Measurements from ENCODE around the gene KRTAP9-2. TPM values are rescaled to one million over a fixed set of nuclear protein-coding genes. Genes with fewer than 3 reads are reported as not detected.
"Not testable (repeated sequence)": the region's sequence is repeated elsewhere in the genome, so short reads cannot be mapped to it uniquely, and the experiment has no call there.

Gene KRTAP9-2
- total RNA-seq, 1 donor from 2014 or later = not detected

GRCh38 chr17:41263212-41263611 lies 36.8 kb downstream of the KRTAP9-2 start:
- H3K27me3 Mint-ChIP-seq = peaks cover 38% of the 10 kb centered on the region
- H3K27ac Mint-ChIP-seq = no peak overlapping the region
- ATAC-seq (ENCODE audit: low read depth) (no peak), DNase-seq (no peak)
- intact Hi-C loops (cut with micrococcal nuclease) = no loop called here
- H3K4me3 Mint-ChIP-seq = no peak overlapping the region
- CTCF ChIA-PET = no interaction called here
- no peak for TF ChIP-seq CTCF (IDR thresholded peaks at IDR 0.05)
- no peaks in the 10 kb centered on the region for H3K9me3 Mint-ChIP-seq
- H3K36me3 Mint-ChIP-seq (ENCODE audit: low read depth) = no peaks in the 10 kb centered on the region
- no peaks in the 10 kb centered on the region for H3K4me1 Mint-ChIP-seq
- POLR2A ChIA-PET = no interaction called here

- intact Hi-C loops (cut with micrococcal nuclease) = loop anchor here (1.0 kb wide), 1 partner anchor 12 kb away; no protein-coding TSS in a partner anchor
- no peak for ATAC-seq (ENCODE audit: low read depth)
Measured at GRCh38 chr17:41264599-41264998, 38.2 kb downstream of the KRTAP9-2 start.

GRCh38 chr17:41265078-41265477 lies 38.6 kb downstream of the KRTAP9-2 start, which contains the start of gene KRTAP9-6:
Gene KRTAP9-6, plus strand, starts transcription at chr17:41265378. Its CDS starts 0 bp downstream, at chr17:41265378.
- H3K36me3 Mint-ChIP-seq (ENCODE audit: low read depth) = no peaks in the 10 kb centered on the region
- ChIA-PET POLR2A (no interaction called here), CTCF (no interaction called here)
- H3K27ac Mint-ChIP-seq = no peak within 1 kb of the TSS
- H3K9me3 Mint-ChIP-seq = no peaks in the 10 kb centered on the region
- H3K27me3 Mint-ChIP-seq = peaks cover 24% of the 10 kb centered on the region
- ATAC-seq (ENCODE audit: low read depth) (no peak), DNase-seq (no peak)
- no peak within 1 kb of the TSS for H3K4me3 Mint-ChIP-seq
- intact Hi-C loops (cut with micrococcal nuclease) = no loop called here
- TF ChIP-seq CTCF (IDR thresholded peaks at IDR 0.05) = no peak
- H3K4me1 Mint-ChIP-seq = no peaks in the 10 kb centered on the region

More at GRCh38 chr17:41264599-41264998, 38.2 kb downstream of the KRTAP9-2 start:
- H3K4me3 Mint-ChIP-seq = no peak overlapping the region
- TF ChIP-seq CTCF (IDR thresholded peaks at IDR 0.05) = no peak
- ChIA-PET POLR2A (no interaction called here), CTCF (no interaction called here)
- no peaks in the 10 kb centered on the region for H3K4me1 Mint-ChIP-seq
- peaks cover 28% of the 10 kb centered on the region for H3K27me3 Mint-ChIP-seq
- no peak overlapping the region for H3K27ac Mint-ChIP-seq
- H3K9me3 Mint-ChIP-seq = no peaks in the 10 kb centered on the region
- DNase-seq = no peak
- no peaks in the 10 kb centered on the region for H3K36me3 Mint-ChIP-seq (ENCODE audit: low read depth)

GRCh38 chr17:41267711-41268110 lies 41.3 kb downstream of the KRTAP9-2 start:
- intact Hi-C loops (cut with micrococcal nuclease) = no loop called here
- DNase-seq (no peak), ATAC-seq (ENCODE audit: low read depth) (no peak)
- Mint-ChIP-seq H3K36me3 (ENCODE audit: low read depth) (no peaks in the 10 kb centered on the region), H3K27ac (no peak overlapping the region), H3K4me3 (no peak overlapping the region), H3K9me3 (no peaks in the 10 kb centered on the region), H3K27me3 (peaks cover 14% of the 10 kb centered on the region), H3K4me1 (no peaks in the 10 kb centered on the region)
- ChIA-PET POLR2A (no interaction called here), CTCF (no interaction called here)
- no peak for TF ChIP-seq CTCF (IDR thresholded peaks at IDR 0.05)

- H3K36me3 Mint-ChIP-seq (ENCODE audit: low read depth); H3K4me1 Mint-ChIP-seq; POLR2A ChIA-PET; DNase-seq; H3K27ac Mint-ChIP-seq; intact Hi-C loops (cut with micrococcal nuclease); H3K9me3 Mint-ChIP-seq; ATAC-seq (ENCODE audit: low read depth); H3K4me3 Mint-ChIP-seq; CTCF ChIA-PET: not testable (repeated sequence)
- H3K27me3 Mint-ChIP-seq = peaks cover 23% of the 10 kb centered on the region
Measured at GRCh38 chr17:41271323-41271722, 44.9 kb downstream of the KRTAP9-2 start.

GRCh38 chr17:41271858-41272257 lies 45.4 kb downstream of the KRTAP9-2 start:
- ChIA-PET CTCF (no interaction called here), POLR2A (no interaction called here)
- Mint-ChIP-seq H3K27me3 (peaks cover 28% of the 10 kb centered on the region), H3K4me1 (no peaks in the 10 kb centered on the region), H3K36me3 (ENCODE audit: low read depth) (no peaks in the 10 kb centered on the region), H3K27ac (no peak overlapping the region), H3K9me3 (no peaks in the 10 kb centered on the region), H3K4me3 (no peak overlapping the region)
- ATAC-seq (ENCODE audit: low read depth) = no peak
- intact Hi-C loops (cut with micrococcal nuclease) = no loop called here
- no peak for DNase-seq
- TF ChIP-seq CTCF (IDR thresholded peaks at IDR 0.05) = no peak

GRCh38 chr17:41275648-41276190 lies 49.3 kb downstream of the KRTAP9-2 start, which contains the start of gene KRTAP9-7:
Gene KRTAP9-7, plus strand, starts transcription at chr17:41275698. Its CDS starts 0 bp downstream, at chr17:41275698.
- DNase-seq; CTCF ChIA-PET; H3K36me3 Mint-ChIP-seq (ENCODE audit: low read depth); H3K27ac Mint-ChIP-seq; POLR2A ChIA-PET; H3K4me3 Mint-ChIP-seq; ATAC-seq (ENCODE audit: low read depth); H3K4me1 Mint-ChIP-seq; H3K9me3 Mint-ChIP-seq: not testable (repeated sequence)
- intact Hi-C loops (cut with micrococcal nuclease) = loop anchor here (1.0 kb wide), 1 partner anchor 11 kb away; no protein-coding TSS in a partner anchor
- peaks cover 20% of the 10 kb centered on the region for H3K27me3 Mint-ChIP-seq
